ELR (cell line): Measurements from ENCODE around the gene TMEM242.
"Not testable (repeated sequence)": the region's sequence is repeated elsewhere in the genome, so short reads cannot be mapped to it uniquely, and the experiment has no call there.

ENCODE experiments used
- DNase-seq: peaks from one replicate; pipeline ENCODE4 v3.0.0-alpha.2; 2015; ENCODE audit warnings: low read depth

TMEM242 gene

GRCh38 chr6:157323255-157323965 is at the start of gene TMEM242:
Gene TMEM242, minus strand, starts transcription at chr6:157323519. Its CDS starts 20 bp downstream, at chr6:157323499.
- DNase-seq: peak; percentile 95

GRCh38 chr6:157372501-157373280 is 49.4 kb upstream of the TMEM242 start:
- DNase-seq: no peak

GRCh38 chr6:157370755-157371154 is 47.4 kb upstream of the TMEM242 start:
- DNase-seq: no peak

GRCh38 chr6:157368359-157369049 is 45.2 kb upstream of the TMEM242 start:
- no peak for DNase-seq

- no peak for DNase-seq
Observed at GRCh38 chr6:157366648-157367047, 43.3 kb upstream of the TMEM242 start.

- DNase-seq: no peak
Observed at GRCh38 chr6:157364705-157365104, 41.4 kb upstream of the TMEM242 start.

GRCh38 chr6:157361886-157362285 is 38.6 kb upstream of the TMEM242 start:
- DNase-seq: no peak

GRCh38 chr6:157358287-157358686 is 35.0 kb upstream of the TMEM242 start:
- DNase-seq: no peak

- no peak for DNase-seq
Observed at GRCh38 chr6:157346373-157346772, 23.1 kb upstream of the TMEM242 start.

- no peak for DNase-seq
Observed at GRCh38 chr6:157343732-157344131, 20.4 kb upstream of the TMEM242 start.

GRCh38 chr6:157339432-157339831 is 16.1 kb upstream of the TMEM242 start:
- no peak for DNase-seq

- no peak for DNase-seq
Observed at GRCh38 chr6:157337751-157338150, 14.4 kb upstream of the TMEM242 start.

- DNase-seq: not testable (repeated sequence)
Observed at GRCh38 chr6:157337276-157337675, 14.0 kb upstream of the TMEM242 start.

- peak; percentile 36 for DNase-seq
Observed at GRCh38 chr6:157335829-157336228, 12.5 kb upstream of the TMEM242 start.

- DNase-seq: no peak
Observed at GRCh38 chr6:157333956-157334355, 10.6 kb upstream of the TMEM242 start.

- no peak for DNase-seq
Observed at GRCh38 chr6:157333537-157333936, 10.2 kb upstream of the TMEM242 start.

GRCh38 chr6:157332813-157333212 is 9.5 kb upstream of the TMEM242 start:
- no peak for DNase-seq

- no peak for DNase-seq
Observed at GRCh38 chr6:157330831-157331230, 7.5 kb upstream of the TMEM242 start.

- DNase-seq: peak; percentile 84
Observed at GRCh38 chr6:157329829-157330228, 6.5 kb upstream of the TMEM242 start.

- DNase-seq: peak; percentile 88
Observed at GRCh38 chr6:157328108-157328692, 4.9 kb upstream of the TMEM242 start.

GRCh38 chr6:157326979-157327378 is 3.7 kb upstream of the TMEM242 start:
- no peak for DNase-seq

- peak; percentile 68 for DNase-seq
Observed at GRCh38 chr6:157325069-157325805, 1.9 kb upstream of the TMEM242 start.
